Body of pancreas (tissue), 4 donors: ENCODE results near the gene UMODL1.

Source experiments
- CTCF ChIP-seq, 7 experiments: fragments of 450-650 bp in 4 of 7; fragments of 200-600 bp in 3 of 7; sonication (generic) in 3 of 7; IDR thresholded peaks; one replicate each; pipeline ENCODE4 v1.5.1; 2016 to 2019; ENCODE audit warnings: antibody characterized with exemption in 7 of 7
- POLR2A ChIP-seq, 3 donors: fragments of 450-650 bp; IDR thresholded peaks; one replicate each; pipeline ENCODE4 v1.6.1; 2016; ENCODE audit warnings: antibody characterized with exemption in 3 of 3, mild to moderate bottlenecking in 2 of 3

- TF ChIP-seq CTCF (IDR thresholded peaks at IDR 0.05), result no peak
- TF ChIP-seq POLR2A (IDR thresholded peaks at IDR 0.05), result no peak
Observed at GRCh38 chr21:42049578-42050430, 21.3 kb upstream of the UMODL1 start.
